CD4-positive, alpha-beta T cell treated with Interleukin-15 for 4 hours (primary cell): ENCODE data around the gene C6orf89.
"Not testable (repeated sequence)": the region's sequence is repeated elsewhere in the genome, so short reads cannot be mapped to it uniquely, and the experiment has no call there.

ENCODE experiments used
- DNase-seq: peaks from one replicate; pipeline ENCODE4 v3.0.0-alpha.2; 2020; ENCODE audit warnings: low spot score

C6orf89 gene

DNA sequence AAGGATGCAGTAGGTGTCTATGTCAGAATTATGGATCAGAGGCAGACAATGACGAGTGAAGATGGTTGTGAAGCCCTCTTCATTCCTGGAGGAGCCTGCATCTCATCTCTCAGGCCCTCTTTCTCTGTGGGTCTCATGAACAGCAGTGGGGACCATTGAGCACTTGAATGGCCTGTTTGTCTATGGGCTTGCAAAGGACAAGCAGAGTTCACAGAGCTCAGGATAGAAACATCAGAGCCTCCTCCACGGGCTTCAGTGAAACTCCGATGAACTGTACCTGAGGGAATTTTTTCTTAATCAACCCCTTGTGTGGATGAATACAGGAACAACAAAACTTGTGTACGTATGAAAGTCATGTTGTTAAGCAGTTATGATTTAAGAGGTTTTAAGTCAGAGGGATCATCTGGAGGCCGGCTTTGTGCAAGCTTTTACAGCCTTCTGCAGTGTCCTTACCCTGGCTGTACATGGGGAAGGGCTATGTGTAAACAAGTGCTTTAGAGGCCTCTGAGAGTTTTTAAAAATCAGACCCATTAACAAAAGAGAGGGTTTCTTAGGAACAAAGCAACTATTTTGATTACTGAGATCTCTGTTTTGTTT is 39.1 kb downstream of the C6orf89 start:
- DNase-seq = no peak

- DNase-seq = no peak
Observed at GRCh38 chr6:36925809-36926208, 40.1 kb downstream of the C6orf89 start.

GRCh38 chr6:36926708-36927513 is 41.2 kb downstream of the C6orf89 start:
- DNase-seq = no peak

DNA sequence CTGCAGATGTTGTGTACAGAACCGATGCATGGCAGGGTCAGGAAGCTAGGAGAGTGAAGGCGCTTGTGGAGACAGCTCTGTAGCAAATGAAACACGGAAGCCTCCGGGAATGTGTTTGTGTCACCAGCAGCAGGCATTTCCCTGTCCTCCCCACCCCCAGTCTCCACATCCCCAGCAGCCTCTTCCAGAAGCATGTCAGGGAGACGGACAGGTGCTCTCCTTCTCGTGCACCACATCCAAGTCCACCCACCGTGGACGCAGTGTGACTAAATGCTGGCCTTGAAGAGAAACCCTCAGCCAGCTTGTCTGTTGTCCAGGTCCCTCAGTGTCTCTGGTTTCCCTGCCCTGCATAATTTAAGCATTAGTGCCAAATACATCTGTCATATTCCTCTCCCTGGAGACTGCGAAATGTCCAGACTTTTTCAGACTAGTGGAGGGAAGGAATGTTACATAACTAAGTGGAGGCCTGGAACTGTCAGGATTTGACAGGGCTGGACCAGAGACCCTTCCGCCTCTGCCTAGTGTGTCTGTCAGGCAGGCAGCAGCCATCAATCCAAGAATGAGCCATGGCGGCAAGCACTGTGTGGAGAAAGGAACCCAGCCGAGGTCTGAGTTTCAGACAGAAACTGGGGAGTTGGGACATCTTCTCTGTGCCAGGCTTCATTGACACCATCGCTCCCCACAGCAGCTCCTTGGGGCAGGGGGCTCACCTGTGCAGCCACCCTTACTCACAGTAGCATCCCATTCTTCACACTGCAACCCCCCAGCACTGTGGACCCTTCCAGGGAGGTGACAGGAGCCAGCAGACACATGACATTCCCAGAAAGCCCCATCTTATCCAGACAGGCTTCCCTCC is 42.2 kb downstream of the C6orf89 start:
- no peak for DNase-seq

GRCh38 chr6:36928547-36928918 is 42.8 kb downstream of the C6orf89 start:
- DNase-seq = no peak

GRCh38 chr6:36929152-36929551 is 43.4 kb downstream of the C6orf89 start:
- no peak for DNase-seq

GRCh38 chr6:36929607-36930006 is 43.9 kb downstream of the C6orf89 start:
- DNase-seq = no peak

- no peak for DNase-seq
Observed at GRCh38 chr6:36930483-36930882, 44.7 kb downstream of the C6orf89 start.

GRCh38 chr6:36933102-36933501 is 47.4 kb downstream of the C6orf89 start:
- no peak for DNase-seq

DNA sequence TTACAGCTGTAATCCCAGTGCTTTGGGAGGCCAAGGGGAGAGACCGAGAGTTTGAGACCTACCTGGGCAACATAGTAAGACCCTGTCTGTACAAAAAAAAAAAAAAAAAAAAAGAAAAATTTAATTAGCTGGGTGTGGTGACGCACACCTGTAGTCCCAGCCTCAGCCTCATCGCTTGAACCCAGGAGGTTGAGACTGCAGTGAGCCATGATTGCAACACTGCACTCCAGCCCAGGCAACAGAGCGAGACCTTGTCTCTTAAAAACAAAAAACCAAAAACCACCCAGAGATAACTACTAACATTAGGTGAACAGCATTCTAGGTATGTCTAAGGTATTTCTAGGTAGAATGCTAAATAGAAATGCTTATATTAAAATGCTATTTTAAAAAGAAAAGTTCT is 47.8 kb downstream of the C6orf89 start:
- DNase-seq = no peak

DNA sequence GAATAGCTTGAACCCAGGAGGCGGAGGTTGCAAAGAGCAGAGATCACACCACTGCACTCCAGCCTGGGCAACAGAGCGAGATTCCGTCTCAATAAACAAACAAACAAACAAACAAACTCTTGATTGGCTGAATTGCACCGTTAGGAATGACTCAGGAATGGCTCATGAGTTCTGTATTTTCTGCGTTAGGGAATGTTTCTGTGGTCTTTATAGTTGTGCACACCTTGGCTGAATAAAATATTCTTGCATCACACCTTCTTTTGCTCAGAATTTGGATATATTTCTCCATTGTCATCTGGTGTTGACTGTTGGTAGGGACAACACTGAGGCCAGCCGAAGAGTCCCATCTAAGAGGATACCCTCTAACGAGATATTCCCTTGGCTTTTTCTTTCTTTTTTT is 49.1 kb downstream of the C6orf89 start:
- no peak for DNase-seq

DNA sequence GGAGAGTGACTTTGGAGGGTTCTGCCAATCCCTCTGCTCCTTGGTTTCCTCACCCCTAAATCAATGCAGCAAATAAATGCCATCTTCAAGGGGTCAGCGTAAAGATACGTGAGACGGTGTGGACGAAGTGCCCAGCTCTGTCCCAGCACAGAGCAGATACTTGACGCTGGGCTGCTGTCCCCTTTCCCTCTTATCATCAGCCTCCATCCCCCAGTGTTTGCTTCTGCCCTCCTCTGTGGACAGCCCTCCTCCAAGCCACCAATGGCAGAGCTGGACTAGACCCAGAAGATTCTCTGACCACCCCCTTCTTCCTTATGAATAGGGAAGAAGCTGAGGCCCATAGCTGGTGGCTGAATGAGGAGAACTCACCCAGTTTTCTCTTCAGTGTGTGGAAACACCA is 51.1 kb downstream of the C6orf89 start:
- no peak for DNase-seq

GRCh38 chr6:36937896-36938295 is 52.1 kb downstream of the C6orf89 start:
- no peak for DNase-seq

DNA sequence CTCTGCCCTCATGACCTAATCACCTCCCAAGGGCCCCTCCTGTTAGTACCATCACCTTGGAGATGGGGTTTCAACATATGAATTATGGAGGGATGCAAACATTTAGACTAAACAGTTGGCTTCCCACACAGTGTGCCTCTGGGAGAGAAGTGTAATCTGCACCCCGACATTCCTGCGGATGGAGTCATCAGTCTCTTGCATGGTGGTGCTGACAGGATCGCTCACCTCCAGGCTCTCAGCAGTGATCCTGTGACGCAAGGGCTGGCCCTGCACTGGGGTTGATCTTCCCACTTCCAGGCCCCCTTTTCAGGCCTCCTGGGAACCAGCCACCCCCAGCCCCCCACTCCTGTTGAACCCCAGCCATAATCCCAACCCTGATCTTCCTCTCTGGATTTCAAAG is 52.8 kb downstream of the C6orf89 start:
- DNase-seq = no peak

GRCh38 chr6:36939005-36939404 is 53.3 kb downstream of the C6orf89 start:
- not testable (repeated sequence) for DNase-seq

DNA sequence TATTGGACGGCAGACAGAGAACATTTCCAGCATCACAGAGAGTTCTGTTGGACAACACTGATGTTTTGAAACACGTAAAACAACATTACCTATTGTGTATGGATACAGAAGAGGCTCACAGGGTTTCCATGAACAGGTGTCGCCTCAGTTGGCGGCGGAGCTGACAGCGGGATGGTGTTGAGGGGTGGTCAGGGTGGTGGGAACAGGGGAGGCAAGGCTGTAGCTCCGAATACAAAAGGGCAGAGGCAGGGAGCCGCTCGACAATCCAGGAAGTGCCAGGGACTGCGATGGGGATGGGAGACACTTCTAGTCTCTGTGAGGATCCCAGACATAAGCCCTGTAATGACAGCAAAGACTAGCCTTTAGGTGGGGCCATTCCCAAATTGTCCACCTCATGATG is 54.3 kb downstream of the C6orf89 start:
- no peak for DNase-seq

- DNase-seq = not testable (repeated sequence)
Observed at GRCh38 chr6:36941561-36941960, 55.8 kb downstream of the C6orf89 start.

- not testable (repeated sequence) for DNase-seq
Observed at GRCh38 chr6:36942329-36942728, 56.6 kb downstream of the C6orf89 start.

DNA sequence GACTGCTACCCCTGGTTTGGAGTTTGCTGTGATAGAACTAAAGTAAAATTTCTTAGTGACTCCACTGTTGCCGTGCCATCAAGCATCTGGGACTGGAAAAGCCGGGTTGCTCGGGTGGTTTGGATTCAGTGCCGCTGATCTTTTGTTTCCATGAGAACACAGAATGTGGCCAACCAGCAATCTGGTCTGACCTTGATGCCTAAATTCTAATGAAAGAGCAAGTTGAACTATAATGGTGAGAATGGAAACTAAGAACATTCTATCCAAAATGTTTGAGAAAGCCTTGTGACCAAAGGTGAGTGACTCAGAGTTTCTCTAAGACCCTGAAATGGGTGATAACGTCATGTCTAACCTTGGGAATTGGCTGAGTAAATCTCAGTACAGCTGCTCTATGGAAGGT is 58.9 kb downstream of the C6orf89 start:
- no peak for DNase-seq

GRCh38 chr6:36945301-36945700 is 59.5 kb downstream of the C6orf89 start:
- no peak for DNase-seq

DNA sequence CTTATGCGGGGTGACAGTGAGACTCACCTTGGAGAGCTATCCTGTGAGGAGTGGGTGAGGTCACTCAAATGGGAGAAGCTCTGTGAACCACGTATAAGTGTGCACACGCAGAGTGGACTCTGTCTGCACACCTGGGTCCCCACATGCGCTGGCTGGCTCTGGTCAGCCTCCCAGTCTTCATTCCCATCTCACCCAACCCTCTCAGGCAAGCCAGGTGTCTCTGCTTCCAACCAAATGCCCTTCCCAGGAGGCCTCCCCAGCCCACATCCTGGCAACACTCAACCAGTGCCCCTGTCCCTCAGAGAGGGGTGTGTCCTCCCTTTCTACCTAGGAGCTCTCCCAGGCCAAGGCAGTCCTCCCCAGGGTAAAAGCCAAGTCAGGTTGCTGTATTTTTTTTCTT is 60.8 kb downstream of the C6orf89 start:
- no peak for DNase-seq

GRCh38 chr6:36947570-36948351 is 62.0 kb downstream of the C6orf89 start:
- DNase-seq = peak; percentile 65
